Neural cell (in vitro differentiated cells): ENCODE data around the gene LCOR.

Experiments
- CTCF ChIP-seq: fragments of 450-650 bp; IDR thresholded peaks from 2 replicates; pipeline ENCODE4 v1.5.1; 2014; ENCODE audit warnings: antibody characterized with exemption, mild to moderate bottlenecking, moderate library complexity; ENCODE audit not compliant: poor library complexity, severe bottlenecking
- EP300 ChIP-seq: fragments of 450-650 bp; conservative IDR thresholded peaks from 2 replicates; pipeline ENCODE4 v1.6.1; 2014; ENCODE audit warnings: antibody characterized with exemption, mild to moderate bottlenecking, moderate library complexity; ENCODE audit not compliant: poor library complexity, severe bottlenecking
- MXI1 ChIP-seq: fragments of 450-650 bp; conservative IDR thresholded peaks from 2 replicates; pipeline ENCODE4 v1.6.1; 2014; ENCODE audit warnings: antibody characterized with exemption, mild to moderate bottlenecking; ENCODE audit not compliant: poor library complexity, severe bottlenecking
- POLR2AphosphoS5 ChIP-seq: IDR thresholded peaks from 2 replicates; pipeline ENCODE4 v1.6.1; 2012
- RAD21 ChIP-seq: fragments of 450-650 bp; conservative IDR thresholded peaks from 2 replicates; pipeline ENCODE4 v1.6.1; 2014; ENCODE audit warnings: antibody characterized with exemption, mild to moderate bottlenecking, moderate library complexity
- REST ChIP-seq: IDR thresholded peaks from 2 replicates; pipeline ENCODE4 v1.6.1; 2012; ENCODE audit warnings: borderline replicate concordance
- SMC3 ChIP-seq: fragments of 450-650 bp; conservative IDR thresholded peaks from 2 replicates; pipeline ENCODE4 v1.6.1; 2014; ENCODE audit warnings: antibody characterized with exemption, mild to moderate bottlenecking, moderate library complexity; ENCODE audit not compliant: poor library complexity

- no peak for TF ChIP-seq POLR2AphosphoS5
- TF ChIP-seq CTCF = no peak
- TF ChIP-seq REST = no peak
- no peak for TF ChIP-seq SMC3
- no peak for TF ChIP-seq EP300
- no peak for TF ChIP-seq RAD21
- no peak for TF ChIP-seq MXI1
Measured at GRCh38 chr10:96826438-96826837, 5.7 kb upstream of the LCOR start.
